AG04450 (cell line): ENCODE data around the gene PPM1H. TPM values are rescaled to one million over a fixed set of nuclear protein-coding genes. Genes with fewer than 3 reads are reported as not detected.

Source experiments
- CTCF ChIA-PET: fragments of 300-600, 350-600 bp; formaldehyde crosslinking; extraction: SDS; loops from one replicate; lab custom pipeline; 2022; ENCODE audit warnings: antibody characterized with exemption, inconsistent platforms; lab: Charles Lee
- POLR2A ChIA-PET: fragments of 350-600 bp; formaldehyde crosslinking; extraction: SDS; loops from one replicate; lab custom pipeline; 2021; ENCODE audit warnings: antibody characterized with exemption, inconsistent platforms; lab: Yijun Ruan, JAX
- DNase-seq: peaks from one replicate; pipeline ENCODE4 v3.0.0-alpha.2; 2011; ENCODE audit warnings: low read depth, low spot score
- H3K27ac ChIP-seq: one replicate; pipeline ENCODE4 v1.5.1; 2012; ENCODE audit warnings: low read depth, low read length, control low read depth
- H3K27me3 ChIP-seq: one replicate; pipeline ENCODE4 v1.6.0; 2012; ENCODE audit warnings: low read length; ENCODE audit not compliant: control insufficient read depth, insufficient read depth
- H3K4me3 ChIP-seq: 2 replicates; pipeline ENCODE4 v1.5.1; 2011; ENCODE audit warnings: mild to moderate bottlenecking, low read depth, low read length, control low read depth
- H3K9me3 ChIP-seq: 2 replicates; pipeline ENCODE4 v1.5.1; 2012; ENCODE audit warnings: low read length; ENCODE audit not compliant: control insufficient read depth, insufficient read depth
- polyA plus RNA-seq: library from polyadenylated mRNA; depleted of rRNA; stranded (reverse); fragments of >200 nt; gene quantifications from 2 replicates; pipeline ENCODE4 v1.2.3, GENCODE V29; 2011
- TF ChIP-seq, protein P1 (sequence below): IDR thresholded peaks from 2 replicates; pipeline ENCODE4 v1.5.1; 2011; ENCODE audit warnings: low read depth, low read length, control low read depth, inconsistent platforms

Gene PPM1H
- polyA plus RNA-seq, 1 experiment, result 0.12 TPM

DNA sequence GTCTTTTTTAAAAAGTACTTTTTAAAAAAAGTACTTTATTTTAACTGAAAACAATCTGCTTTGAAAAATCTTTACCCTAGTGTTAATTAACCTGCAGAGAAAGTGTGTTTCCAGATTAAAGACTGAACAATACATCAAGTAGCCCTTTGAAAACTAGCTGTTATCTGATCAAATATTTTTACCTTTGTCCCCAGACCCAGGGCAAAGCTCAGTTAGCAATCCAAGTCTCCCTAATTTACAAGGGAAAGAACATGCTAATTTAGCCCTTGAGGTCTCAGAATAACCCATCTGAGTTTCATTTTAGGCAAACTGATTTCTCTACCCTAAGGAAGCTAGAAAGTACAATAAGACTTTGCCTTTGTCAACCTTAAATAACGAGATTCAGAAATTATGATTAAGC, 91.2 kb downstream of the PPM1H start:
- Histone ChIP-seq H3K4me3 (no peak overlapping the region), H3K9me3 (no peaks in the 10 kb centered on the region), H3K27ac (no peak overlapping the region), H3K27me3 (no peaks in the 10 kb centered on the region)
- DNase-seq, result no peak
- ChIA-PET CTCF (interaction anchor here (0.8 to 1.1 kb wide), 3 partner anchors 31 to 240 kb away, joined by 3 read pairs; no protein-coding TSS in a partner anchor), POLR2A (no interaction called here)
- TF ChIP-seq, protein P1, sequence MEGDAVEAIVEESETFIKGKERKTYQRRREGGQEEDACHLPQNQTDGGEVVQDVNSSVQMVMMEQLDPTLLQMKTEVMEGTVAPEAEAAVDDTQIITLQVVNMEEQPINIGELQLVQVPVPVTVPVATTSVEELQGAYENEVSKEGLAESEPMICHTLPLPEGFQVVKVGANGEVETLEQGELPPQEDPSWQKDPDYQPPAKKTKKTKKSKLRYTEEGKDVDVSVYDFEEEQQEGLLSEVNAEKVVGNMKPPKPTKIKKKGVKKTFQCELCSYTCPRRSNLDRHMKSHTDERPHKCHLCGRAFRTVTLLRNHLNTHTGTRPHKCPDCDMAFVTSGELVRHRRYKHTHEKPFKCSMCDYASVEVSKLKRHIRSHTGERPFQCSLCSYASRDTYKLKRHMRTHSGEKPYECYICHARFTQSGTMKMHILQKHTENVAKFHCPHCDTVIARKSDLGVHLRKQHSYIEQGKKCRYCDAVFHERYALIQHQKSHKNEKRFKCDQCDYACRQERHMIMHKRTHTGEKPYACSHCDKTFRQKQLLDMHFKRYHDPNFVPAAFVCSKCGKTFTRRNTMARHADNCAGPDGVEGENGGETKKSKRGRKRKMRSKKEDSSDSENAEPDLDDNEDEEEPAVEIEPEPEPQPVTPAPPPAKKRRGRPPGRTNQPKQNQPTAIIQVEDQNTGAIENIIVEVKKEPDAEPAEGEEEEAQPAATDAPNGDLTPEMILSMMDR, result no peak

DNA sequence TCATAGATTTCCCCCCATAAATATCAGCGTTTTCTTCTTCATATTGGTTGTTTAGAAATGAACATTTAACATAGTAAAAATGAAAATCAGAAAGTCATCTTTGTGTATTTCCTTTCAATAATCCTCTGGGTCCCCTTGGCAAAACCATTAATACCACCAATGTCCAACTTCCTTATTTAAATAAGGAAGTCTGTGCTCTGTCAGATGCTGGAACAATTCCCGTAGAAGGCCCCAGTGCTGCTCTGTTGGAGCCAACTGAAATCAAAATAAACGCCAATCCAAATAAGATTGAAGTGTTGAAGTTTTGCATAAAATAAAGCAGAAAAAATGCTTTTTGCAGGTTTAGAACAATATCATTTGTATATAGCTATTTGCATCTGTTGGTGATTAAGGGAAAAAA, 93.1 kb downstream of the PPM1H start:
- Histone ChIP-seq H3K9me3 (no peaks in the 10 kb centered on the region), H3K27ac (no peak overlapping the region), H3K4me3 (no peak overlapping the region), H3K27me3 (no peaks in the 10 kb centered on the region)
- TF ChIP-seq, protein P1, result no peak
- no peak for DNase-seq
- POLR2A ChIA-PET, result no interaction called here
- CTCF ChIA-PET, result no interaction called here

DNA sequence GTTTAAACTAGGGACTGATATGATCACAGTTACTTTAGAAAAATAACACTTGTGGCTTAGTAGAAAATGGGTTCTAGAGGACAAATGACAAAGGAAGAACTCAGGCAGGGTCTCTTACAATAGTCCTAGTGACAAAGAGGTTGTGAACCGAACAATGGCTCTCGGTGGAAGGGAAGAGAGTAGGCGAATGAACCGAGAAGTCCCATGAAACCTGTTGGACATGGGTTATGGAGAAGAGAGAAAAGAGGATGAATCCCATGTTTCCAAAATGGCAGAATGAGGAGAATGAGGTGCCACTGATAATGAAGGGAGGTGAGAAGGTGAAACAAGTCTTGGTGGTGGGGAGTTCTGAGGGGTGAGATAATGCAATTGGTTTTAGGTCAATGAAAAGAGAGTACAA, 94.1 kb downstream of the PPM1H start:
- POLR2A ChIA-PET, result no interaction called here
- Histone ChIP-seq H3K4me3 (no peak overlapping the region), H3K9me3 (no peaks in the 10 kb centered on the region), H3K27me3 (no peaks in the 10 kb centered on the region), H3K27ac (no peak overlapping the region)
- DNase-seq, result no peak
- TF ChIP-seq, protein P1, result no peak
- CTCF ChIA-PET, result no interaction called here

DNA sequence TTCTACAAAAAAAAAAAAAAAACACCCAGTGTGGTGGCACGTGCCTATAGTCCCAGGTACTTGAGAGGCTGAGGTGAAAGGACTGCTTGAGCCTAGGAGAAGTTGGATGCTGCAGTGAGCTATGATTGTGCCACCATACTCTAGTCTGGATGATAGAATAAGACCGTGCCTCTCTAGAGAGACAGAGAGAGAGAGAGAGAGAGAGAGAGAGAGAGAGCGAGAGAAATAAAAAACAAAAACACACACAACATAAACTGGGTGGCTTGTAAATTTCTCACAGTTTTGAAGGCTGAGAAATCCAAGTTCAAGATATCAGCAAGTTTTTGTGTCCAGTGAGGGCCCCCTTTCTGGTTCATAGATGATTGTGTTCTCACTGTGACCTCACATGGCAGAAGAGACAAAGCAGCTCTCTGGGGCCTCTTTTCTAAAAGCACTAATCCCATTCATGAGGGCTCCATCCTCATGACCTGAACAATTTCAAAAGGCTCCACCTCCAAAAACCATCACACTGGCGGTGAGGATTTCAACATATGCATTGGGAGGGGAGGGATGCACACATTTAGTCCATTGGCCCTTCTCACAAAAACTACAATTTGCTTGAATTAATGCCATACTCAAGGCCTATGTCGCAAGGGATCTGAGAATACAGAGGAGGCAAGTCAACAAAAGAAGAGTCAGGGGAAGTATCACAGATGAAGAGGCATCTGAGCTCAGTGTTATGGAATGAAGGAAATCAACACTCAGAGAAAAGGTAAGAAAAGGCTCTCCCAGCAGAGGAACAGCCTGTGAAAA, 94.9 kb downstream of the PPM1H start:
- ChIA-PET POLR2A (no interaction called here), CTCF (no interaction called here)
- DNase-seq, result no peak
- Histone ChIP-seq H3K9me3 (no peaks in the 10 kb centered on the region), H3K27me3 (no peaks in the 10 kb centered on the region), H3K4me3 (no peak overlapping the region), H3K27ac (no peak overlapping the region)
- TF ChIP-seq, protein P1, result no peak

DNA sequence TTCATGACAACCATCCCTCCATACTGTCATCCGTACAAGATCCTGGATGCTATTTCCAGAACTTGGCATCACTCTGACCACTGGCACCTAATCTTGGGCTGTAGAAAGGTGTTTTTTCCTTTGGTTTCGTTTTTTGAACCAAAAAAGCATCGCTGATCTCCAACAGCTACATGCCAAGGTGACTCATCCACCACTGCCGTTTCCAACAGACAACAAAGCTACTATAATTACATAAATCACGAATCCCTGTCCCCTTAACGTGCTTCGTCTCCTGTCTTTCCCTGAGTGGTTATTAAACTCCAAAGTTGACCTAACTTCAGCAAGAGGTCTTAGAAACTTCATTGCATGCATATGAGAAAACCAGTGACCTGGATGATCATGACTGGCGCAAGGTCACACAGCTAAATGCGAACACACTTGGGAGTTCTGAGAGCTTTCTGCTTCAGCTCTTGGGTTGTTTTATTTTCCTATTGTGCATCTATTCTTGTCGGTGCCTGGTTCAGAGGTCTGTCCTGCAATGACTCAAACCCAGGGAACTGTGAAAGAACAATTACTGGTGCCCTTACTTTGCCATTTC, 99.9 kb downstream of the PPM1H start:
- DNase-seq, result no peak
- ChIA-PET POLR2A (no interaction called here), CTCF (interaction anchor here (1.0 to 1.3 kb wide), 3 partner anchors 21 to 254 kb away, joined by 3 to 4 read pairs (median 3); no protein-coding TSS in a partner anchor)
- no peaks in the 10 kb centered on the region for H3K9me3 ChIP-seq
- H3K4me3 ChIP-seq, result no peak overlapping the region
- no peaks in the 10 kb centered on the region for H3K27me3 ChIP-seq
- H3K27ac ChIP-seq, result no peak overlapping the region
- TF ChIP-seq, protein P1, result no peak
